Tongue (tissue), 2 donors: ENCODE data around the gene BTNL3. TPM values are rescaled to one million over a fixed set of nuclear protein-coding genes. Genes with fewer than 3 reads are reported as not detected.
"Not testable (repeated sequence)": the region's sequence is repeated elsewhere in the genome, so short reads cannot be mapped to it uniquely, and the experiment has no call there.

Source experiments
- DNase-seq: peaks from one replicate; pipeline ENCODE4 v3.0.0-alpha.2; 2015
- total RNA-seq: library from RNA; depleted of rRNA; stranded (reverse); fragments of >200 nt; gene quantifications from one replicate; pipeline ENCODE4 v1.2.3, GENCODE V29; 2014

Gene BTNL3
- not detected for total RNA-seq

- no peak for DNase-seq
These were observed at the start of gene BTNL3 for GRCh38 chr5:180988592-180988991. Gene BTNL3, plus strand, starts transcription at chr5:180988846. Its CDS starts 183 bp downstream, at chr5:180989029.

GRCh38 chr5:180950291-180950949 is 38.2 kb upstream of the BTNL3 start:
- DNase-seq = no peak

- DNase-seq = no peak
These were observed 29.0 kb upstream of the BTNL3 start for GRCh38 chr5:180959661-180960060.

GRCh38 chr5:180960209-180960608 is 28.4 kb upstream of the BTNL3 start:
- DNase-seq = no peak

- DNase-seq = no peak
These were observed 19.2 kb upstream of the BTNL3 start for GRCh38 chr5:180969406-180969805.

GRCh38 chr5:180970336-180970735 is 18.3 kb upstream of the BTNL3 start:
- DNase-seq = no peak

- no peak for DNase-seq
These were observed 17.8 kb upstream of the BTNL3 start for GRCh38 chr5:180970875-180971274.

- DNase-seq = no peak
These were observed 13.9 kb upstream of the BTNL3 start for GRCh38 chr5:180974612-180975315.

GRCh38 chr5:180975338-180975737 is 13.3 kb upstream of the BTNL3 start:
- no peak for DNase-seq

GRCh38 chr5:180976518-180976917 is 12.1 kb upstream of the BTNL3 start:
- no peak for DNase-seq

GRCh38 chr5:180977852-180978251 is 10.8 kb upstream of the BTNL3 start:
- DNase-seq = no peak

- DNase-seq = no peak
These were observed 6.5 kb upstream of the BTNL3 start for GRCh38 chr5:180982008-180982741.

- DNase-seq = no peak
These were observed 630 bp upstream of the BTNL3 start for GRCh38 chr5:180988016-180988415.

- DNase-seq = no peak
These were observed 1.6 kb downstream of the BTNL3 start for GRCh38 chr5:180990086-180990881.

GRCh38 chr5:180990882-180991242 is 2.2 kb downstream of the BTNL3 start:
- DNase-seq = no peak

GRCh38 chr5:181001947-181002346 is 13.3 kb downstream of the BTNL3 start:
- no peak for DNase-seq

GRCh38 chr5:181005791-181006190 is 17.1 kb downstream of the BTNL3 start:
- DNase-seq = no peak

GRCh38 chr5:181008136-181008535 is 19.5 kb downstream of the BTNL3 start:
- no peak for DNase-seq

GRCh38 chr5:181010018-181010417 is 21.4 kb downstream of the BTNL3 start:
- DNase-seq = not testable (repeated sequence)

- not testable (repeated sequence) for DNase-seq
These were observed 26.0 kb downstream of the BTNL3 start for GRCh38 chr5:181014654-181015053.

GRCh38 chr5:181017448-181017847 is 28.8 kb downstream of the BTNL3 start:
- DNase-seq = not testable (repeated sequence)

GRCh38 chr5:181020688-181021087 is 32.0 kb downstream of the BTNL3 start:
- DNase-seq = no peak
